H1 (cell line): Measurements from ENCODE around the gene C2CD4A. TPM values are rescaled to one million over a fixed set of nuclear protein-coding genes. Genes with fewer than 3 reads are reported as not detected.

Experiments used
- CTCF ChIA-PET: fragments of 300-600 bp; sonication (Branson Sonifier 250); formaldehyde crosslinking; loops from one replicate; lab custom pipeline; 2021; ENCODE audit not compliant: partially characterized antibody; lab: Charles Lee
- POLR2A ChIA-PET: fragments of 300-600 bp; sonication (Branson Sonifier 250); formaldehyde crosslinking; loops from one replicate; lab custom pipeline; 2021; ENCODE audit warnings: inconsistent platforms; ENCODE audit not compliant: partially characterized antibody; lab: Charles Lee
- DNase-seq, 2 experiments: peaks; one replicate each; pipeline versions ENCODE4 v3.0.0 to v3.0.0-alpha.2; 2010 to 2022; ENCODE audit warnings: low spot score in 2 of 2, low read depth in 1 of 2, mixed read lengths in 1 of 2
- FAIRE-seq: peaks from 2 replicates; lab custom pipeline; 2011; peaks lifted over from hg19 to GRCh38; lab: Jason Lieb, UNC
- H2AFZ ChIP-seq: 2 replicates; pipeline ENCODE4 v1.8.1; 2012; ENCODE audit warnings: low read length, inconsistent platforms
- H2AK5ac ChIP-seq: 2 replicates; pipeline ENCODE4 v1.6.1; 2013; ENCODE audit warnings: low read depth, low read length
- H2BK120ac ChIP-seq: replicated peaks from 2 replicates; pipeline ENCODE3; 2013; ENCODE audit warnings: low read depth, low read length, inconsistent platforms
- H2BK12ac ChIP-seq: 2 replicates; pipeline ENCODE4 v1.6.1; 2013; ENCODE audit warnings: low read depth, low read length
- H2BK15ac ChIP-seq: 2 replicates; pipeline ENCODE4 v1.6.1; 2013; ENCODE audit warnings: low read length
- H2BK20ac ChIP-seq: 2 replicates; pipeline ENCODE4 v1.6.1; 2013; ENCODE audit warnings: low read length
- H2BK5ac ChIP-seq: 2 replicates; pipeline ENCODE4 v1.6.1; 2013; ENCODE audit warnings: low read depth, low read length
- H3K14ac ChIP-seq: 2 replicates; pipeline ENCODE4 v1.6.1; 2013; ENCODE audit warnings: inconsistent platforms; ENCODE audit not compliant: insufficient read length
- H3K18ac ChIP-seq: 2 replicates; pipeline ENCODE4 v1.6.1; 2013; ENCODE audit warnings: low read length; ENCODE audit errors: extremely low read depth
- H3K23ac ChIP-seq: 2 replicates; pipeline ENCODE4 v1.6.1; 2013; ENCODE audit warnings: inconsistent platforms; ENCODE audit not compliant: insufficient read length
- H3K23me2 ChIP-seq: 2 replicates; pipeline ENCODE4 v1.6.1; 2013; ENCODE audit warnings: low read depth, low read length
- H3K27ac ChIP-seq: 2 replicates; pipeline ENCODE4 v1.6.1; 2011; ENCODE audit warnings: low read depth, low read length, inconsistent platforms
- H3K27me3 ChIP-seq, 4 experiments: replicated peaks in 1 of 4; 1 replicate in 1 of 4; 2 replicates in 3 of 4; pipeline versions ENCODE4 v1.6.1 to v1.8.1; 2011 to 2013; ENCODE audit warnings: low read length in 3 of 4, mild to moderate bottlenecking in 3 of 4, inconsistent platforms in 2 of 4, mixed read lengths in 2 of 4, moderate library complexity in 1 of 4; ENCODE audit not compliant: control insufficient read depth in 3 of 4, insufficient read depth in 3 of 4; ENCODE audit errors: extremely low read depth in 1 of 4
- H3K36me3 ChIP-seq, 4 experiments: 2 replicates each; pipeline versions ENCODE4 v1.6.1 to v1.8.1; 2011 to 2013; ENCODE audit warnings: mild to moderate bottlenecking in 4 of 4, low read length in 3 of 4, moderate library complexity in 2 of 4, control low read depth in 1 of 4, inconsistent platforms in 1 of 4; ENCODE audit not compliant: insufficient read depth in 4 of 4, control insufficient read depth in 2 of 4
- H3K4ac ChIP-seq: replicated peaks from 2 replicates; pipeline ENCODE3; 2013; ENCODE audit warnings: low read length, low read depth, mixed read lengths, inconsistent platforms; ENCODE audit not compliant: insufficient read length
- H3K4me1 ChIP-seq, 4 experiments: replicated peaks in 1 of 4; 1 replicate in 1 of 4; 2 replicates in 3 of 4; pipeline versions ENCODE4 v1.6.1 to v1.8.1; 2011 to 2013; ENCODE audit warnings: low read length in 3 of 4, inconsistent platforms in 2 of 4, mixed read lengths in 1 of 4; ENCODE audit not compliant: insufficient read depth in 4 of 4, control insufficient read depth in 3 of 4
- H3K4me2 ChIP-seq, 2 experiments: 2 replicates each; pipeline versions ENCODE4 v1.6.1 to v1.8.1; 2011 to 2013; ENCODE audit warnings: low read depth in 2 of 2, low read length in 2 of 2, control low read depth in 1 of 2, inconsistent platforms in 1 of 2, mild to moderate bottlenecking in 1 of 2; ENCODE audit not compliant: insufficient read depth in 1 of 2
- H3K4me3 ChIP-seq, 4 experiments: fragments of 200-600, 300-600 bp in 1 of 4; sonication (generic), shearing (Covaris generic), sonication (Bioruptor Twin) in 1 of 4; 2 replicates each; pipeline versions ENCODE4 v1.5.1 to v1.8.1; 2011 to 2016; ENCODE audit warnings: low read length in 4 of 4, low read depth in 3 of 4, control low read depth in 2 of 4, inconsistent platforms in 2 of 4, mild to moderate bottlenecking in 2 of 4, mixed read lengths in 1 of 4, moderate library complexity in 1 of 4; ENCODE audit not compliant: insufficient read depth in 2 of 4; ENCODE audit errors: extremely low read depth in 1 of 4
- H3K56ac ChIP-seq: replicated peaks from 2 replicates; pipeline ENCODE3; 2013; ENCODE audit warnings: low read depth, mild to moderate bottlenecking, mixed read lengths, low read length, inconsistent platforms; ENCODE audit not compliant: insufficient read length
- H3K79me1 ChIP-seq: 2 replicates; pipeline ENCODE4 v1.6.1; 2013; ENCODE audit warnings: low read depth, low read length, control low read depth
- H3K79me2 ChIP-seq, 2 experiments: 2 replicates each; pipeline versions ENCODE4 v1.6.1 to v1.8.1; 2012 to 2013; ENCODE audit warnings: low read length in 2 of 2, mild to moderate bottlenecking in 2 of 2, inconsistent platforms in 1 of 2; ENCODE audit not compliant: insufficient read depth in 2 of 2, control insufficient read depth in 1 of 2
- H3K9ac ChIP-seq, 4 experiments: replicated peaks in 1 of 4; 1 replicate in 1 of 4; 2 replicates in 3 of 4; pipeline versions ENCODE4 v1.6.1 to v1.8.1; 2011 to 2013; ENCODE audit warnings: low read depth in 3 of 4, low read length in 3 of 4, control low read depth in 2 of 4, mild to moderate bottlenecking in 2 of 4, moderate library complexity in 2 of 4, inconsistent platforms in 1 of 4; ENCODE audit errors: extremely low read depth in 1 of 4
- H3K9me3 ChIP-seq, 2 experiments: 2 replicates each; pipeline versions ENCODE4 v1.6.1 to v1.8.1; 2012 to 2013; ENCODE audit warnings: mild to moderate bottlenecking in 2 of 2, moderate library complexity in 2 of 2, control low read depth in 1 of 2, inconsistent platforms in 1 of 2, low read depth in 1 of 2, low read length in 1 of 2, mixed read lengths in 1 of 2; ENCODE audit not compliant: insufficient read depth in 2 of 2
- H4K20me1 ChIP-seq, 2 experiments: replicated peaks in 1 of 2; 2 replicates each; pipeline versions ENCODE3 to v1.8.1; 2011 to 2013; ENCODE audit warnings: inconsistent platforms in 2 of 2, low read length in 2 of 2, mild to moderate bottlenecking in 1 of 2; ENCODE audit not compliant: insufficient read depth in 2 of 2, control insufficient read depth in 1 of 2
- H4K5ac ChIP-seq: 2 replicates; pipeline ENCODE4 v1.6.1; 2013; ENCODE audit warnings: low read length, low read depth, mixed read lengths, inconsistent platforms; ENCODE audit not compliant: insufficient read length
- H4K8ac ChIP-seq: 2 replicates; pipeline ENCODE4 v1.8.0; 2013; ENCODE audit warnings: mild to moderate bottlenecking, moderate library complexity, low read length, inconsistent platforms; ENCODE audit not compliant: insufficient read depth; ENCODE audit errors: extremely low read depth
- H4K91ac ChIP-seq: replicated peaks from 2 replicates; pipeline ENCODE3; 2013; ENCODE audit warnings: low read length, mixed read lengths, inconsistent platforms; ENCODE audit not compliant: insufficient read length
- CBX8 ChIP-seq: fragments of 300-800, 300-1000 bp; sonication (generic); IDR thresholded peaks from 2 replicates; pipeline ENCODE4 v1.7.1; 2016; ENCODE audit warnings: low read depth, low read length, borderline replicate concordance
- CTCF ChIP-seq, 3 experiments: IDR thresholded peaks; 1 replicate in 2 of 3; 2 replicates in 1 of 3; pipeline versions ENCODE4 v1.5.1 to v1.6.1; 2011; ENCODE audit warnings: low read length in 3 of 3, mild to moderate bottlenecking in 3 of 3, inconsistent platforms in 2 of 3, low read depth in 1 of 3, moderate library complexity in 1 of 3; ENCODE audit not compliant: insufficient read depth in 1 of 3; ENCODE audit errors: control extremely low read depth in 1 of 3
- PHF8 ChIP-seq: fragments of 200-600 bp; sonication (generic); conservative IDR thresholded peaks from 2 replicates; pipeline ENCODE4 v1.7.1; 2012; ENCODE audit warnings: low read depth, mild to moderate bottlenecking, inconsistent platforms, low read length, moderate library complexity
- POLR2AphosphoS5 ChIP-seq: IDR thresholded peaks from 2 replicates; pipeline ENCODE4 v1.6.1; 2011; ENCODE audit warnings: low read depth, low read length
- SIX5 ChIP-seq: IDR thresholded peaks from 2 replicates; pipeline ENCODE4 v1.6.1; 2011; ENCODE audit warnings: mild to moderate bottlenecking, low read depth, low read length
- WGBS, 2 experiments: shearing (Covaris generic) in 1 of 2; methylation state at CpG; one replicate each; pipeline versions ENCODE4 v1.1.6 to v1.1.7; 2013 to 2015; ENCODE audit warnings: low lambda C conversion rate in 2 of 2, mixed read lengths in 2 of 2, inconsistent platforms in 1 of 2, low coverage in 1 of 2, missing lambda C conversion rate in 1 of 2; ENCODE audit not compliant: insufficient replicate concordance in 2 of 2, insufficient coverage in 1 of 2, insufficient read length in 1 of 2; ENCODE audit errors: extremely low coverage in 1 of 2, missing lambda C conversion rate in 1 of 2; 5-methylcytosine and 5-hydroxymethylcytosine counted together
- polyA plus RNA-seq, 7 experiments: library from polyadenylated mRNA; depleted of rRNA in 3 of 7; stranded (reverse) in 5 of 7; unstranded in 2 of 7; fragments of >200 nt in 5 of 7; fragments of 200-250 nt in 2 of 7; gene quantifications; 1 replicate in 5 of 7; 2 replicates in 1 of 7; 4 replicates in 1 of 7; pipeline versions ENCODE4 v1.2.1 to v1.2.3, GENCODE V29; 2011 to 2013; ENCODE audit warnings: missing spikeins in 2 of 7, mixed read lengths in 2 of 7
- total RNA-seq: library from RNA; stranded (reverse); fragmentation: NEBNext Ultra II Directional; extraction: Animal tissue kit (Norgen Biotek cat#: 25700); gene quantifications from 2 replicates; pipeline ENCODE4 v1.2.1, GENCODE V29; 2021

Gene C2CD4A
- total and polyA plus RNA-seq, 2 of the 8 experiments (the other 6 are each of a cell fraction or from before 2014, with no cell fraction given) = not detected

DNA sequence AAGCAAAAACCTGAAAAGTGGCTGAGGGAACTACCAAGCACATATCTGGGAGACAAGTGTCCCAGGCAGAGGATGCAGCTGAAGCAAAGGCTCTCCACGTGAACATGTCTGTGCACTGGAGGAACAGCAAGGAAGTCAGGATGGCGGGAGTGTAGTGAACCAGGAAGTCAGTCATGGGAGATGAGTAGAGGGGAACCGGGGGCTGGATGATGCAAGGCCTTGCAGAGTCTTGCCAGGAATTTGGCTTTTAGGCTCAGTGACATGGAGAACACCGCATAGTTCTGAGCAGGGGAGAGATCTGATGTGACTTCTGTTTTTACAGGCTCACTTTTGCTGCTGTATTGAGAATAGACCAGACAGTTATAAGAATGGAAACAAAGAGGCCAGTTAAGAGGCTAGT lies 19.0 kb downstream of the C2CD4A start:
- no peak overlapping the region for H3K4ac ChIP-seq
- DNase-seq (no peak), FAIRE-seq (no peak)
- no peak overlapping the region for H2BK5ac ChIP-seq
- no peak overlapping the region for H3K18ac ChIP-seq
- no peak overlapping the region; the same call in 1 of the 2 replicates for H2AFZ ChIP-seq
- no peak overlapping the region for H4K91ac ChIP-seq
- H4K8ac ChIP-seq = no peak overlapping the region
- TF ChIP-seq PHF8 = no peak
- no peak for TF ChIP-seq CBX8
- TF ChIP-seq POLR2AphosphoS5 = no peak
- TF ChIP-seq CTCF (IDR thresholded peaks at IDR 0.05; ENCODE audit: control extremely low read depth in 1 of 3, insufficient read depth in 1 of 3, low read depth in 1 of 3, low read length in 3 of 3) = no peak
- no peak for TF ChIP-seq SIX5
- H3K9me3 ChIP-seq = no peaks in the 10 kb centered on the region; a peak in 1 of 4 replicates
- H3K14ac ChIP-seq = no peak overlapping the region
- H3K9ac ChIP-seq = no peak overlapping the region
- H2BK120ac ChIP-seq = no peak overlapping the region
- no peaks in the 10 kb centered on the region for H3K36me3 ChIP-seq
- H3K27ac ChIP-seq = no peak overlapping the region
- no peak overlapping the region for H2BK12ac ChIP-seq
- H3K4me2 ChIP-seq = no peak overlapping the region
- no peaks in the 10 kb centered on the region for H3K79me1 ChIP-seq
- no peak overlapping the region for H3K23ac ChIP-seq
- no peak overlapping the region for H2AK5ac ChIP-seq
- ChIA-PET POLR2A (no interaction called here), CTCF (interaction anchor here (1.4 kb wide), 1 partner anchor 14 kb away, joined by 4 read pairs; no protein-coding TSS in a partner anchor)
- H4K20me1 ChIP-seq = no peaks in the 10 kb centered on the region
- H2BK20ac ChIP-seq = no peak overlapping the region
- no peak overlapping the region for H3K56ac ChIP-seq
- 83% methylated on average over 4 of the region's 4 CpGs; no CpG with 5 or more reads in 1 of the 2 experiments for WGBS, 2 experiments
- no peaks in the 10 kb centered on the region for H3K27me3 ChIP-seq
- H2BK15ac ChIP-seq = no peak overlapping the region
- H3K23me2 ChIP-seq = no peaks in the 10 kb centered on the region
- H3K79me2 ChIP-seq = no peaks in the 10 kb centered on the region
- H3K4me1 ChIP-seq = no peaks in the 10 kb centered on the region
- H4K5ac ChIP-seq = no peak overlapping the region
- H3K4me3 ChIP-seq = no peak overlapping the region
